Measurements from ENCODE around the gene IQUB.
"Not testable (repeated sequence)": the region's sequence is repeated elsewhere in the genome, so short reads cannot be mapped to it uniquely, and the experiment has no call there.

Gene IQUB

DNA sequence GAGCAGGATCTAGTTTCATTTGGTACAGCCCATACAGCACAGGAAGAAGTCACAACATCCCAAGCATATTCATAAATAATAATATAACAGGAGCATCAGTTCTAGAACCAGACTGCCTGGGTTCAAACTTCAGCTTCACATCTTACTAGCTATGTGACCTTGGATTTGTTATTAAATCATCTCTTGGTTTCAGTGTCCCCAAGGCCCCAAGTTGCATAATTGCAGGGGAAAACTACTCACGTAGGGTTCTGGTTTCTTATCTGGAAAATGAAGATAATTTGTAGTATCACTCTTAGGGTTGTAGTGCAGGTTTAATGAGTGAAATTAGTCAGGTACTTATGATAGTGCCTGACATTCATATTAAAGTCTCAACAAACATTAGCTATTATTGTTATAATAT, 5.5 kb upstream of the IQUB start:
- DNase-seq (ENCODE audit: low spot score) (no peak), FAIRE-seq (no peak)

DNA sequence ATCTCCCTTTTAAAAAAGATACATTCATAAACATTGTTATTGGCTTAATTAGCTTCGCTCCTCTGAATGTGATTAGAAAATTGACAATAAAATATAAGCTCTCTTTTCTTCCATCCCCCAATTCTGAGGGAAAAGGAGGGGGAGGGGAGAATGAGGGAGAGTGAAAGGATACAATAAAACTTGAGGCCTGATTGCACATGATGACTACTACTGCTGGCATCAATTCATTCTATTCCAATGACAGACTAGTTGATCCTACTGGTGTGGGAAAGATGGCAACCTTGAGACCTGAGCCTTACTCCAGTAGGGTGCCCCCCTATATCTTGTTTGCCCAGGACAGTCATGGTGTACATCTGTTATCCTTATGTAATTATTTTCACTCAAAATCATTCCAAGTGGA, 4.5 kb upstream of the IQUB start:
- FAIRE-seq (no peak), DNase-seq (ENCODE audit: low spot score) (peak; percentile 49)

DNA sequence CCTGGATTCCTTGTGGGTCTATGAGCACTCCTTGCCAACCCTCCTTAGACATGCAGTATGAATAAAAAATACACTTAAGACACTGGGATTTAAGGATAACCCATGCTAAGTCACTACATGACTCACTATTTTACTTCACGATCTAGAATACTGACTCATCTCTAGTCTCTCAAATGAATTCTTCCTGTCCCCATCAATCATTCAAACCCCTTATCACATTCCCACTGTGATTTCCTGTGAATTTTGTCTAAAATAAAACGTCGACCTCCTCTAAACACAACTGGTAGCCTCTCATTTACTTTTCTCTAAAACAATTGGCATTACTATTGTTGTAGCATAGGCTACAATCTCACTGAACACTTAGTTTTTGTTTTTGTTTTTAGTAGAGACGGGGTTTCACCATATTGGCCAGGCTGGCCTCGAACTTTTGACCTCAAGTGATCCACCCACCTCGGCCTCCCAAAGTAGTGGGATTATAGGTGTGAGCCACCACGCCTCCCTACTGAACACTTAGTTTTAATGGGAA, 3.9 kb upstream of the IQUB start:
- FAIRE-seq (peak; percentile 97), DNase-seq (ENCODE audit: low spot score) (peak; percentile 97)

DNA sequence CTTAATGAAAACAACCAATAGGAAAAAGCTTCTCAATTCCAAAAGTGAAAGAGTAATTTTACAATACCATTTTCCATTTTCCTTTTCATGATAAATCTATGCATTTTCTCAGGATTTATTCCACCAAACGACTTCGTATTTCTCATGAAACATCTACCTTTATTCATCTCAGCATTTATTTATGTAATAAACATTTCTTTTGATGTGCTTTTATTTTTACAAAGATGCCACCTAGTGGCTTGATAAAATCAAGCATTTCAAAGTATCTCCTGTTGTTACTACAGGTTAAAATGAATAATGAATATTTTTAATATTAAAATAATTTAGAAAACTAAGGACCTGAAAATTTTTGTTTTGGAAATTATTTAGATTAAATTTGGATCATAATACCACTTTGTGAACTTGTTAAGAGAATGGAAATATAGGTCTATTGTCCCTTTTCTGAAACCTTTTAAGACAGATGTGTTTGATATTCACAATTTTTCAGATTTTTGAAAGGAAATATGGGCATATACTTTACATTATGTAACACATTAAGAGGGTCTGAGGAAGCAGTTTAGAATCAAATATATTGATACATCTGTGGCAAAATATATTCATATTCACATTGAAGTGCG, 2.7 kb upstream of the IQUB start:
- DNase-seq (ENCODE audit: low spot score) (peak; percentile 24), FAIRE-seq (peak; percentile 89)

DNA sequence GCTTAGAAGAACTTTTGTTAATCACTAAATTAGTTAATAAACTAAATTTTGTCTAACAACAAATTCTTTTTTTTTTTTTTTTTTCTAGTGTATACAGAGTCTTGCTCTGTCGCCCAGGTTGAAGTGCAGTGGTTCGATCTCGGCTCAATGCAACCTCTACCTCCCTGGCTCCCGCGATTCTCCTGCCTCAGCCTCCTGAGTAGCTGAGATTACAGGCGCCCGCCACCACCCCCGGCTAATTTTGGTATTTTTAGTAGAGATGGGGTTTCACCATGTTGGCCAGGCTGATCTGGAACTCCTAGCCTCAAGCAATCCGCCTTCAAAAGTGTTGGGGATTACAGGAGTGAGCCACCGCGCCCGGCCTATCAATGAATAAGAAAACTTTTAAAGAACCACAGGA, 1.1 kb upstream of the IQUB start:
- FAIRE-seq (no peak), DNase-seq (ENCODE audit: low spot score) (no peak)

DNA sequence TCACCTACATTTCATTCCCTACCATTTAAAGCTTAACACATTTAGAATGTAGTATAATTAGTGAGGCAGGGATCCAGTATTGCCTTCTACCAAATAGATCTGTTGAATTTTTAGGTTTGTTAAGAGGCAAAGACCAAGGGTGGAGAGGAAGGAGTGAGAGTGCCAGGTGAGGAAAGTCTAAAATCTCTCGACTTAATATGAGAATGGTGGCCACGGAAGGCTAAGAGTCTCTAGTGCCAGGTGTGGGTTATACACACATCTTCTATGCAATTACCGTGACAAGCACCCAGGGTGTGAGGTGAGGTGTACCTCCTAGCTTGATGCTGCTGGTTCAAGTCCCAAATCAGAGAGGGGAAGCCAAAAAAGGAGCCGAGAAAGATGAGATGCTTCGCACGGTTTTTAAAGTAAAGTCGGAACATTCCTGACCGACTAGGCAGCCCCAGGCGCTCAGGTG, 439 bp downstream of the IQUB start:
- DNase-seq (ENCODE audit: low spot score), result no peak

DNA sequence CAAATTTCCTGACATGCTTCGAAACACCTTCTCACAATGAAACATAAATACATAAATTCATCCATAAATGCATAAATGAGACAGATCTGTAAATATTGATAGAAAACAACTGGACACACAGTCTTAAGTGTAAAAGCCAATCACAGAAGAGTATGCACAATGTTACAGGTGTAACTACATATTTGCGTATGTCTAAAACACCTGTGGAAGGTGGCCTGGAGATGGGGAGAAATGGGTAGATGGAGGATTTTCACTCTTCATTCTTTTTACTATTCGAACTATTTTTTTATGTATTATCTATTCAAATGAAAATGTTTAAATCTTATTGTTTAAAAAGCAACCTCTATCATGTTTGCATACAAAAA, 860 bp downstream of the IQUB start:
- no peak for DNase-seq (ENCODE audit: low spot score)
- no peak for FAIRE-seq

More for the DNA sequence above, 439 bp downstream of the IQUB start:
- no peak for FAIRE-seq

DNA sequence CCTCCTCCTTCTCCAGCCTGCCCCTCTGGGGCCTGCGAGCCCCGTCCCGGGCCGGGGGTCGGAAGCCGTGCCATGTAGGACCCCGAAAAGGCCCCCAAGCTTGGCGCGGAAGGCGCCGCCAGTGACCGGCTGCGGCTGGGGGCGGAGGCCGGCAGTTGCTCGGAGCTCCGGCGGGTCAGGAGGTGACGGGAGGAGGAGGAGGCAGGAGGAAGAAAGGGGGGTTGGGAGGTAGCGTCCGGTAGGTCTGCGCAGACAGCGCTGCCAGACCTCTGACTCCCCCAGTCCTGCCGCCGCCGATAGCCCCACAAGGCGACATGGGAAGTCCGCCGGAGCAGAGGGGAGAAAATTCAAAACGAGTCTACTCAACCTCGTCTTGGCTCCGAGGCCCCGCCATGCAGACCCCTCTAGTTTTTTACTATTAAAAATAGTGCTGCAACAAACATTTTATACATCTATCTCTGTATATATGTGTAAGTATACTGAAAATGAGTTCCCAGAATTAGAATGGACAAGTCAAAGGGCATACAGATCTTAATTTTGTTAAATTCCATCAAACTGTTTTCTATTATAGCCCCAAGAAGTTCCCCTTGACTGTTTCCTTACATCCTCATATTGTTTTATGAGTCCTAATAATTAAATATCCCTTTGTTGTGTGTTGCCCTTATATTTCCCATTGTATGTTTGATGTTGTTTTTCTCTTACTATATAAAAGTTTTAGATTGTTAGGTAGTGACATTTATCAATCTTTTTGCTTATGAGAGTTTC, 1.4 kb downstream of the IQUB start:
- not testable (repeated sequence) for FAIRE-seq

DNA sequence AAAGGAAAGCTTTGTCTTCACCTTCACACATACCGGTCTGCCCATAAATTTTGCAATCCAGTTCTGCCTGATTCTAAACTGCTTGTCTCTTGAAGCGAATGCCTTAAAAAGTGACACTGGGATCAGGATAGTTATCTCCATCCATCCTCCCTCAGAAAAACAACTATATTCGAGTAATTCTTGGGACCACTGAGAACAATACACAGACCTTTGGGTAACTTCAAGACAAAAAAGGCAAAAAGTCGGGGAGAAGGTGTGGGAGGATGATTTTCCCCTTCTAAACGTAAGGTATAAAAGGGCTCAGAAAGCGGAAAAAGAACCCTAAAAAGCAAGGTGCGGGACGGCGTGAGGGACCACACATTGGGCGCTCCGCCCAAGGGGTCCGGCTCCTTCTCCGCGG, 2.1 kb downstream of the IQUB start:
- FAIRE-seq; DNase-seq (ENCODE audit: low spot score): not testable (repeated sequence)

More for the DNA sequence above, 1.4 kb downstream of the IQUB start:
- peak; percentile 35 for DNase-seq (ENCODE audit: low spot score)

DNA sequence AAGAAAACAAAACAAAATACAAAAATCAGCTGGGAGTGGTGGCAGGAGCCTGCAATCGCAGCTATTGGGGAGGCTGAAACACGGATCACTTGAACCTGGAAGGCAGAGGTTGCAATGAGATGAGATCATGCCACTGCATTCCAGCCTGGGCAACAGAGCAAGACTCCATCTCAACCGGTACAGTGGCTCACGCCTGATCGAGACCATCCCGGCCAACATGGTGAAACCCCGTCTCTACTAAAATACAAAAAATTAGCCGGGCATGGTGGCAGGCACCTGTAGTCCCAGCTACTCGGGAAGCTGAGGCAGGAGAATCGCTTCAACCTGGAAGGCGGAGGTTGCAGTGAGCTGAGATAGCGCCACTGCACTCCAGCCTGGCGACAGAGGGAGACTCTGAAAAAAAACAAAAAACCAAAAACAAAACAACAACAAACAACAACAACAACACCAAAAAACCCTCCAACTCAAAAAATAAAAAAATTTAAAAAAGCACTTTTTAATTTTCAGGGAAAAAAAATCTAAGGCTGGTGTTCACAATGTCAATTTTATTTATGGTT, 4.3 kb downstream of the IQUB start:
- FAIRE-seq; DNase-seq (ENCODE audit: low spot score): not testable (repeated sequence)

DNA sequence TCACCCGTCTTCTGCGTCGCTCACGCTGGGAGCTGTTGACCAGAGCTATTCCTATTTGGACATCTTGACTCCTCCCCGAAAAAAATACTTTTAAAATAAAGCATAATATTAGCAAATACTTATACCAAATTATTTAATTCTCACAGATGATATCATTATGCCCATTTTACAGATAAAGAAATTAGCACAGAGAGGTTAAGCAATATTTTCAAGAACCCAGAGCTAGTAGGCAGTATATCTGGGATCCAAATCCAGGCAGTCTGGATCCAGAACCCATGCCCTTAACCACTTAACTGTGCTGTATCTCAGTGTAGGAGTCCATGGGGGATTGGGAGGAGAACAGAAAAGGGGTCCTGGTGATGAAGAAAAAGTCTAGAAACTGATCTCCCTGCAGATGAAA, 6.1 kb downstream of the IQUB start:
- no peak for FAIRE-seq
- DNase-seq (ENCODE audit: low spot score), result no peak

DNA sequence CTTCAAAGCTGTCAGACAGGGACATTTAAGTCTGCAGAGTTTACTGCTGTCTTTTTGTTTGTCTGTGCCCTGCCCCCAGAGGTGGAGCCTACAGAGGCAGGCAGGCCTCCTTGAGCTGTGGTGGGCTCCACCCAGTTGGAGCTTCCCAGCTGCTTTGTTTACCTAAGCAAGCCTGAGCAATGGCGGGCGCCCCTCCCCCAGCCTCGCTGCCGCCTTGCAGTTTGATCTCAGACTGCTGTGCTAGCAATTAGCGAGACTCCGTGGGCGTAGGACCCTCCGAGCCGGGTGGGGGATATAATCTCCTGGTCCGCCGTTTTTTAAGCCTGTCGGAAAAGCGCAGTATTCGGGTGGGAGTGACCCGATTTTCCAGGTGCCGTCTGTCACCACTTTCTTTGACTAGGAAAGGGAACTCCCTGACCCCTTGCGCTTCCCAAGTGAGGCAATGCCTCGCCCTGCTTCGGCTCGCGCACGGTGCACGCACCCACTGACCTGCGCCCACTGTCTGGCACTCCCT, 6.6 kb downstream of the IQUB start:
- not testable (repeated sequence) for DNase-seq (ENCODE audit: low spot score); FAIRE-seq

DNA sequence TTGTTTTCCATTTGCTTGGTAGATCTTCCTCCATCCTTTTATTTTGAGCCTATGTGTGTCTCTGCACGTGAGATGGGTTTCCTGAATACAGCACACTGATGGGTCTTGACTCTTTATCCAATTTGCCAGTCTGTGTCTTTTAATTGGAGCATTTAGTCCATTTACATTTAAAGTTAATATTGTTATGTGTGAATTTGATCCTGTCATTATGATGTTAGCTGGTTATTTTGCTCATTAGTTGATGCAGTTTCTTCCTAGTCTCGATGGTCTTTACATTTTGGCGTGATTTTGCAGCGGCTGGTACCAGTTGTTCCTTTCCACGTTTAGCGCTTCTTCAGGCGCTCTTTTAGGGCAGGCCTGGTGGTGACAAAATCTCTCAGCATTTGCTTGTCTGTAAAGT, 7.9 kb downstream of the IQUB start:
- not testable (repeated sequence) for FAIRE-seq

DNA sequence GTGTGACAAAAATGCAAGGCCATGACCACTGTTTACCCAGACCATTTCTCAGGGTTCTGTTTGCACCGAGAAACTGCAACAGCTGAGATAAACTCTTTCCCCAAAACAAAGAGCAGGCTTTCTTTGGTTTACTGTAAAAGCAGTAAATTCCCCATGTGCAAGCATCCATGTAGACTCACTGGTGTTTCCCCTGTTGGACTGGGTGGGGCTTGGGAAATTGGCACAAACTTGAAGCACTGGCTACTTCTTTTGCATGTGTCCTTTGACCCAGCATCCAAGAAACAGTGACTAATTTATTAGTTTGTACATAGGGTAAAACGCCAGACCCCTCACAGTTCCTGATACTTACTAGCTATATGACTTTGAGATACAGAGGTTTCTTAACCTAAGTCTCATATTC, 12.3 kb downstream of the IQUB start:
- FAIRE-seq (peak; percentile 17), DNase-seq (ENCODE audit: low spot score) (no peak)

More for the DNA sequence above, 7.9 kb downstream of the IQUB start:
- not testable (repeated sequence) for DNase-seq (ENCODE audit: low spot score)

DNA sequence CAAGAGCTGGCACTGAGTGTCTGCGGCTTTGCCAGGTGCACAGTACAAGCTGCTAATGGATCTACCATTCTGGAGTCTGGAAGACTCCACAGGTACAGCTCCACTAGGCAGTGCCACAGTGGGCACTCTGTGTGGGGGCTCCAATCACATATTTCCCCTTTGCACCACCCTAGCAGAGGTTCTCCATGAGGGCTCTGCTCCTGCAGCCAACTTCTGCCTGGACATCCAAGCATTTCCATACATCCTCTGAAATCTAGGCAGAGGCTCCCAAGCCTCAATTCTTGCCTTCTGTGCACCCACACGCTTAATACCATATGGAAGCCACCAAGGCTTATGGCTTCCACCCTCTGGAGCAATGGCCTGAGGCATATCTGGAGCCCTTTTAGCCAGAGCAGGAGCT, 29.2 kb downstream of the IQUB start:
- FAIRE-seq (no peak), DNase-seq (ENCODE audit: low spot score) (no peak)

DNA sequence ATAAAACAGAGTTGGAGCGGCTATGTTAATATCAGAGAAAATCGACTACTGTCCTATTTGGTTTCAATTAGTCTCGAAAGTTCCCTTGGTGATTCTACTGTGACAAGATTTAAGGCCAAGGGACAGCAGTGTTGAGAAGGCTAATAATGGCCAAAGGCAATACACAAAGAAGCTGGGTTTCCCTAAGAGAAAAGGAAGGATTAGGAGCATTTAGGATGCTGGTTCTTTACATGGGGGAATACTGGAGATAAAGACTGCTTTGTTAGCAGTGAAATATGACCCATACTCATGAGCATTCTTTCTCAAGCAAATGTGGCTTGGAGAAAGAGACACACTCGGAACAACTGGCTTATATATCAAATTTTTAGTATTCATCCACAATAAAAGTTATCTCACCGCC, 32.2 kb downstream of the IQUB start:
- no peak for DNase-seq (ENCODE audit: low spot score)
- no peak for FAIRE-seq

DNA sequence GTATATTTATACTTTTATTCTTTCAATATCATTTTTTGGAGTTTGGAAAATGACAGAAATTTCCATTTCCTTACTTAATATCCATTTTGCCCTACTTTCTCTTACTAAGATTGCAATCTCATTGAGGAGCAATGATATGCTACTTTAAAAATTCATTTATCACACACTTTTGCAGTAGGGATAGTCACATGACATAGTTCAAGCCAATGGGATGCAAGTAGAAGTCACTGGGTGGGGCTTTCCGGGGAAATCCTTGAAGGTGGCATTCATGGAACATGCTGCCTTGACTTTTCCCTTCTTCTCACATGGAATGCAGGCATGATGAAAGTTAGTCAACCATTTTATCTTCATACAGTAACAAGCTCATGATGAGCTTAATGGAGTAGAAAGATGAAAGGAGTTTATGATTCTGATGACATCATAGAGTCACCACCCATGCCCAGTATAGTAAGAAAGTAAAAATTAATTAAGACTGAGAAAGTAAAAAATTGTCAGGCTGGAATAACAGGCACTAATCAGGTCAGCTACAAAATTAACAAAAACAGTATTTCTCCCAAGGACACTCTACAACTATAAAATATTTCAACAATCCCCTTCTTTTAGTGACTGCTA, 33.4 kb downstream of the IQUB start:
- FAIRE-seq, result no peak
- DNase-seq (ENCODE audit: low spot score), result no peak

DNA sequence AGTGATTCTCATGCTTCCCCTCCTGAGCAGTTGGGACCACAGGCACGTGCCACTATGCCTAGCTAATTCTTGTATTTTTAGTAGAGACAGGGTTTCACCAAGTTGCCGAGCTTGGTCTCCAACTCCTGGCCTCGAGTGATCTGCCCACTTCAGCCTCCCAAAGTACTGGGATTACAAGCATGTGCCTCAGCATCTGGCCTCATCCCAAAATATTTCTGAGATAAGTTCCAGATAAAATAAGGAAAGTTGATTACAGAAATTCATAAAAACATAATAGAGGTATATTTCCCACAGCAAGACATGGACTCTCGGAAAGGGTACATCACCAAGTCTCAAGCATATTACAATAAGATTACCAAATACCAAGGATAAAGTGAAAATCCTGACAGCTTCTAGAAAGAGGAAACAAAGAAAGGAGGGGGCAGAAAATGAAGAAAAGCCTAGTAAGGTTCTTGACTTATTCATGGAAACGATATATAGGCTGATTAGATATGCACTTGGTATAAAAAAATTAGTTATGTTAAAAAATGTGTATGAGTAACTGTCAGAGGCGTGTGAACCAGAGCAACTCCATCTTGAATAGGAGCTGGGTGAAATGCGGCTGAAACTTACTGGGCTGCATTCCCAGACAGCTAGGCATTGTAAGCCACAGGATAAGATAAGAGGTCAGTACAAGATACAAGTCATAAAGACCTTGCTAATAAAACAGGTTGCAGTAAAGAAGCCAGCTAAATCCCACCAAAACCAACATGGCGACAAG, 35.0 kb downstream of the IQUB start:
- no peak for FAIRE-seq

DNA sequence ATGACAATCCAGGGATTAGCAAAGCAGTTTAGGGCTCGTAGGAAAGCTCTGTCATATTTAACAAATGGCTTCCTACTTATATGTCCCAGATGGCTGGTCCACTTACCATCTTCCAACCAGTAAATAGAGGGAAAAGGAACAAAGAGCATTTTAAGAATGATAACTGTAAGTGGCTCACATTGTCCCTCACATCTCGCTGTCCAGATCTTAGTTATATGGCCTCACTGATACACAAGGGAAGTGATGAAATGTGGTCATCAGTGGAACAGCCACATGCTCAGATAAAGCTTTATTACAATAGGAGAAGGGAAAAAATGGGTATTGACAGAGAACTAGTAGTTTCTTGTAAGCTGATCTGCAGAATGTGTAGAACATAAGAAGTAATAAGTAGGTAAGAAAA, 35.8 kb downstream of the IQUB start:
- FAIRE-seq, result no peak
- DNase-seq (ENCODE audit: low spot score), result no peak

More for the DNA sequence above, 35.0 kb downstream of the IQUB start:
- DNase-seq (ENCODE audit: low spot score), result no peak

DNA sequence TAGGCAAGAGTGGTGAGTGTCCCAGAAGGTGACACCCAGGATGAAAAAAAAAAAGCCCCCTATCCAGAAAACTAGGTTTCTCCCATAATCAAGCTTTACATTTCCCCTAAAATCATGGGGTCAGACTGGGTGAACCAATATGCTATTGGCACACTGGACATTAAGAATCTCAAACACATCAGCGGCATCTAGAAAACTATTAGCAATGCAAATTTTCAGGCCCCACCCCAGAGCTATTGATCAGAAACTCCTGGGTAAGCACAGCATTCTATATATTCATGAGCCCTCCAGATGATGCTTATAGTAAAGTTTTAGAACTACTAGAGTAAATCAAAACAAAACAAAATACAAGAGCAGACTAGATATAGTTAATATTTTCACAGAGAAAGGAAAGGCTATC, 36.4 kb downstream of the IQUB start:
- DNase-seq (ENCODE audit: low spot score), result no peak
- FAIRE-seq, result no peak
